K562 treated with DMSO at 1 percent for 12 hours (cell line): ENCODE data around the gene HSF5. TPM values are rescaled to one million over a fixed set of nuclear protein-coding genes. Genes with fewer than 3 reads are reported as not detected.

Source experiments
- total RNA-seq: library from RNA; unstranded; fragments of 300-600 nt; gene quantifications from 2 replicates; pipeline ENCODE4 v1.2.3, GENCODE V29; 2022; ENCODE audit not compliant: insufficient read depth

HSF5 gene
- not detected in 2 replicates for total RNA-seq

GRCh38 chr17:58487589-58488427 lies at the start of gene HSF5:
Gene HSF5, minus strand, starts transcription at chr17:58488408. Its CDS starts 134 bp downstream, at chr17:58488274.

GRCh38 chr17:58513965-58514769 lies 26.0 kb upstream of the HSF5 start, which contains the start of gene MTMR4:
Gene MTMR4, minus strand, starts transcription at chr17:58514638. Its CDS starts 231 bp downstream, at chr17:58514407.

GRCh38 chr17:58417300-58418092 lies 70.7 kb downstream of the HSF5 start, which contains the start of gene RNF43:
Gene RNF43, minus strand, starts transcription at chr17:58417534. Its CDS starts 1,957 bp downstream, at chr17:58415577.

Other genes starting within 250 kb of the HSF5 start
- 0.72 and 1.1 TPM in 2 replicates for gene LPO, start 249.8 kb downstream of the HSF5 start, total RNA-seq
- gene MPO, start 207.5 kb downstream of the HSF5 start, total RNA-seq = not detected in 2 replicates
- gene TSPOAP1, start 159.6 kb downstream of the HSF5 start, total RNA-seq = 1.4 and 4.7 TPM in 2 replicates
- gene SUPT4H1, start 136.2 kb downstream of the HSF5 start, total RNA-seq = 81.3 and 89.7 TPM in 2 replicates
- 2.1 and 5.4 TPM in 2 replicates for gene RNF43, start 70.9 kb downstream of the HSF5 start, total RNA-seq
- 3.6 and 19.2 TPM in 2 replicates for gene MTMR4, start 26.2 kb upstream of the HSF5 start, total RNA-seq
- gene TEX14, start 203.6 kb upstream of the HSF5 start, total RNA-seq = 0.11 TPM in 1 of 2 replicates, not detected in the other
- 52.2 and 70.2 TPM in 2 replicates for gene RAD51C, start 204.2 kb upstream of the HSF5 start, total RNA-seq